T-helper 1 cell (primary cell): ENCODE measurements around the gene AGER.
A peak's percentile ranks its signal among the peaks of the same experiment; 100 is the strongest.
"Not testable (repeated sequence)": the region's sequence is repeated elsewhere in the genome, so short reads cannot be mapped to it uniquely, and the experiment has no call there.

Source experiments
- DNase-seq, 5 donors: peaks; one replicate each; pipeline ENCODE4 v3.0.0-alpha.2; 2012 to 2020

Gene AGER

GRCh38 chr6:32186151-32186840 is 2.2 kb upstream of the AGER start:
- DNase-seq: not testable (repeated sequence)

- DNase-seq: peak; percentile 34 to 78 (median 45)
Measured at GRCh38 chr6:32185681-32186131, 1.7 kb upstream of the AGER start.

GRCh38 chr6:32183483-32184083 is 470 bp downstream of the AGER start:
- DNase-seq: no peak

- no peak for DNase-seq
Measured at GRCh38 chr6:32183030-32183429, 1.0 kb downstream of the AGER start.

GRCh38 chr6:32182555-32182981 is 1.5 kb downstream of the AGER start:
- no peak for DNase-seq

GRCh38 chr6:32181915-32182529 is 2.0 kb downstream of the AGER start:
- no peak for DNase-seq

- DNase-seq: no peak
Measured at GRCh38 chr6:32181148-32181702, 2.8 kb downstream of the AGER start.

GRCh38 chr6:32179766-32180405 is 4.2 kb downstream of the AGER start:
- DNase-seq: no peak

- no peak for DNase-seq
Measured at GRCh38 chr6:32178547-32179440, 5.3 kb downstream of the AGER start.

- peak; percentile 89 to 100 (median 93) for DNase-seq
Measured at GRCh38 chr6:32177788-32178546, 6.1 kb downstream of the AGER start, which contains the start of gene RNF5. Gene RNF5 (plus strand): TSS chr6:32178405. CDS start chr6:32178512, 107 bp downstream.

GRCh38 chr6:32177183-32177787 is 6.8 kb downstream of the AGER start:
- peak in 2 of 5 donors; percentile 28 to 68 for DNase-seq

GRCh38 chr6:32176476-32177182 is 7.4 kb downstream of the AGER start:
- no peak for DNase-seq

- peak; percentile 89 to 96 (median 93) for DNase-seq
Measured at GRCh38 chr6:32175711-32176475, 8.2 kb downstream of the AGER start, which contains the start of gene AGPAT1. Gene AGPAT1 (minus strand): TSS chr6:32176084. CDS start chr6:32171496, 4,588 bp downstream.

- DNase-seq: no peak
Measured at GRCh38 chr6:32175322-32175710, 8.7 kb downstream of the AGER start.

GRCh38 chr6:32174416-32174815 is 9.6 kb downstream of the AGER start:
- no peak for DNase-seq

- DNase-seq: no peak
Measured at GRCh38 chr6:32173051-32173727, 10.9 kb downstream of the AGER start.

GRCh38 chr6:32171234-32171633 is 12.8 kb downstream of the AGER start:
- no peak for DNase-seq

- DNase-seq: no peak
Measured at GRCh38 chr6:32170294-32170693, 13.8 kb downstream of the AGER start.
